Sigmoid colon (tissue), 7 donors: ENCODE data around the gene STAB1. TPM values are rescaled to one million over a fixed set of nuclear protein-coding genes. Genes with fewer than 3 reads are reported as not detected.

Experiments used
- DNase-seq: peaks from one replicate; pipeline ENCODE4 v3.0.0-alpha.2; 2019
- H3K27ac ChIP-seq, 4 donors: fragments of 200-600 bp; sonication (generic); one replicate each; pipeline ENCODE4 v1.5.1; 2016 to 2019; ENCODE audit warnings: mild to moderate bottlenecking in 1 of 4
- H3K27me3 ChIP-seq, 3 donors: fragments of 200-600 bp; sonication (generic); one replicate each; pipeline ENCODE4 v1.5.1; 2019; ENCODE audit warnings: mild to moderate bottlenecking in 1 of 3
- H3K36me3 ChIP-seq, 4 donors: fragments of 200-600 bp; sonication (generic); one replicate each; pipeline ENCODE4 v1.5.1; 2016 to 2019
- H3K4me1 ChIP-seq, 4 donors: fragments of 200-600 bp; sonication (generic); one replicate each; pipeline ENCODE4 v1.5.1; 2017 to 2019
- H3K4me3 ChIP-seq, 4 donors: fragments of 200-600 bp; sonication (generic); one replicate each; pipeline ENCODE4 v1.5.1; 2017 to 2019; ENCODE audit warnings: mild to moderate bottlenecking in 2 of 4, moderate library complexity in 1 of 4
- H3K9me3 ChIP-seq, 4 donors: fragments of 200-600 bp in 3 of 4; sonication (generic) in 3 of 4; one replicate each; pipeline versions ENCODE4 v1.5.1 to v1.6.1; 2013 to 2019
- CTCF ChIP-seq, 4 experiments: fragments of 450-650 bp in 3 of 4; fragments of 200-600 bp in 1 of 4; IDR thresholded peaks; one replicate each; pipeline ENCODE4 v1.5.1; 2016 to 2019; ENCODE audit warnings: antibody characterized with exemption in 4 of 4, mild to moderate bottlenecking in 3 of 4, moderate library complexity in 2 of 4
- EP300 ChIP-seq, 4 donors: sonication (generic); formaldehyde crosslinking; IDR thresholded peaks; one replicate each; pipeline ENCODE4 v1.6.1; 2017; ENCODE audit warnings: antibody characterized with exemption in 4 of 4
- POLR2A ChIP-seq, 2 donors: fragments of 450-650 bp; IDR thresholded peaks; one replicate each; pipeline ENCODE4 v1.6.1; 2016; ENCODE audit warnings: antibody characterized with exemption in 2 of 2, mild to moderate bottlenecking in 2 of 2, moderate library complexity in 2 of 2
- POLR2AphosphoS5 ChIP-seq, 4 donors: sonication (generic); formaldehyde crosslinking; IDR thresholded peaks; one replicate each; pipeline ENCODE4 v1.6.1; 2017; ENCODE audit warnings: antibody characterized with exemption in 4 of 4
- WGBS, 2 donors: extraction: QIAGEN DNeasy Blood & Tissue Kit; methylation state at CpG; one replicate each; pipeline ENCODE4 v1.1.7; 2013; 5-methylcytosine and 5-hydroxymethylcytosine counted together
- intact Hi-C: fragments of 100-400 bp; cut with DNase I; formaldehyde crosslinking; loops from one replicate; pipeline ENCODE4 v1.15.1; 2023
- polyA plus RNA-seq, 3 donors: library from polyadenylated mRNA; stranded (reverse); fragments of 200-250 nt; gene quantifications; one replicate each; pipeline ENCODE4 v1.2.3, GENCODE V29; 2013
- total RNA-seq, 4 donors: library from RNA; depleted of rRNA; stranded (reverse); fragments of >200 nt; gene quantifications; one replicate each; pipeline ENCODE4 v1.1.0, GENCODE V29; 2016
- donor health status: healthy with polysubstance abuse.
- donor health status: Bipolar disorder and iron deficiency.
- donor health status: healthy.

Gene STAB1
- total and polyA plus RNA-seq, 7 donors = 18.0 to 138 (median 92.0) TPM

- H3K4me3 ChIP-seq = peak overlapping the region; percentile 22 to 38 (median 34)
- H3K36me3 ChIP-seq = peaks cover 0 to 5% (median 0%) of the 10 kb centered on the region in 4 donors
- H3K9me3 ChIP-seq = no peaks in the 10 kb centered on the region
- no peak for TF ChIP-seq EP300 (IDR thresholded peaks at IDR 0.05)
- no peak for TF ChIP-seq CTCF (IDR thresholded peaks at IDR 0.05)
- no peak for TF ChIP-seq POLR2A (IDR thresholded peaks at IDR 0.05)
- 35 to 66% methylated on average over 50 of the region's 50 CpGs for WGBS, 2 donors
- no peak for DNase-seq
- no peak overlapping the region for H3K27ac ChIP-seq
- peaks cover 0 to 12% (median 3%) of the 10 kb centered on the region in 4 donors for H3K4me1 ChIP-seq
- intact Hi-C loops = no loop called here
- H3K27me3 ChIP-seq = no peaks in the 10 kb centered on the region
Observed at GRCh38 chr3:52518723-52519444, 23.7 kb downstream of the STAB1 start.

- intact Hi-C loops = no loop called here
- Histone ChIP-seq H3K4me1 (peaks cover 0 to 12% (median 3%) of the 10 kb centered on the region in 4 donors), H3K27ac (no peak overlapping the region), H3K36me3 (peaks cover 0 to 12% (median 0%) of the 10 kb centered on the region in 4 donors), H3K4me3 (no peak overlapping the region), H3K9me3 (no peaks in the 10 kb centered on the region), H3K27me3 (no peaks in the 10 kb centered on the region)
- 80 to 89% methylated on average over 22 of the region's 22 CpGs for WGBS, 2 donors
- DNase-seq = no peak
- no peak for TF ChIP-seq CTCF (IDR thresholded peaks at IDR 0.05)
- no peak for TF ChIP-seq POLR2A (IDR thresholded peaks at IDR 0.05)
- TF ChIP-seq POLR2AphosphoS5 (IDR thresholded peaks at IDR 0.05) = no peak
- TF ChIP-seq EP300 (IDR thresholded peaks at IDR 0.05) = no peak
Observed at GRCh38 chr3:52519445-52520140, 24.5 kb downstream of the STAB1 start.

- DNase-seq = no peak
- Histone ChIP-seq H3K36me3 (peaks cover 0 to 12% (median 0%) of the 10 kb centered on the region in 4 donors), H3K4me3 (no peak overlapping the region), H3K4me1 (peaks cover 0 to 13% (median 6%) of the 10 kb centered on the region in 4 donors), H3K27ac (no peak overlapping the region), H3K9me3 (no peaks in the 10 kb centered on the region), H3K27me3 (no peaks in the 10 kb centered on the region)
- no peak for TF ChIP-seq CTCF (IDR thresholded peaks at IDR 0.05)
- no peak for TF ChIP-seq EP300 (IDR thresholded peaks at IDR 0.05)
- no peak for TF ChIP-seq POLR2AphosphoS5 (IDR thresholded peaks at IDR 0.05)
- no peak for TF ChIP-seq POLR2A (IDR thresholded peaks at IDR 0.05)
- WGBS, 2 donors = 94 to 96% methylated on average over 14 of the region's 14 CpGs
- intact Hi-C loops = no loop called here
Observed at GRCh38 chr3:52520141-52520667, 25.1 kb downstream of the STAB1 start.

DNA sequence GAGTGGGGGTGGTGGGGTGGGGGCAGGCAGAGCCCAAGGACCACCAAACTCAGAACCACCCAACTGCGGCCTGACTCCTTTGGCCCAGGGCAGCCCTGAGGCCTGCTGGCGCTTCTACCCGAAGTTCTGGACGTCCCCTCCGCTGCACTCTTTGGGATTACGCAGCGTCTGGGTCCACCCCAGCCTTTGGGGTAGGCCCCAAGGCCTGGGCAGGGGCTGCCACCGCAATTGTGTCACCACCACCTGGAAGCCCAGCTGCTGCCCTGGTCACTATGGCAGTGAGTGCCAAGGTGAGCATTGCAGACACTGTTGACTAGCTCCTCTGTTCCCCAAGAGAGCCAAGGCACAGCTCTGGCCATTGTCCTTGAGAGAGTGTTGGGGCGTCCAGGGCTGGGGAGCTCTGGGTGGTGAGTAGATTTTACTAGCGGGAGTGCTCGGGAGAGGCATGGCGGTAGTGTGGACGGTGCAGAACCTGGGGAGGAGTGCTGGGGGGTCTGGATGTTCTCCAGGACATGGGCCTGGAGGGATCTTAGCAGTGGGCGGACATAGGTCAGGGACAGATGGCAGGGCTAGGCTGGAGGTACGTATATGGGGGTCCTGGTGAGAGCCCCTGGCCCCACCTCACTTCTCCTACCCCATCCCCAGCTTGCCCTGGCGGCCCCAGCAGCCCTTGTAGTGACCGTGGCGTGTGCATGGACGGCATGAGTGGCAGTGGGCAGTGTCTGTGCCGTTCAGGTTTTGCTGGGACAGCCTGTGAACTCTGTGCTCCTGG lies 25.8 kb downstream of the STAB1 start:
- 89 to 93% methylated on average over 20 of the region's 20 CpGs for WGBS, 2 donors
- peaks cover 0 to 20% (median 6%) of the 10 kb centered on the region in 4 donors for H3K4me1 ChIP-seq
- H3K36me3 ChIP-seq = peaks cover 0 to 12% (median 0%) of the 10 kb centered on the region in 4 donors
- intact Hi-C loops = no loop called here
- no peak overlapping the region for H3K27ac ChIP-seq
- no peaks in the 10 kb centered on the region for H3K27me3 ChIP-seq
- H3K4me3 ChIP-seq = no peak overlapping the region
- TF ChIP-seq POLR2A (IDR thresholded peaks at IDR 0.05) (no peak), POLR2AphosphoS5 (IDR thresholded peaks at IDR 0.05) (no peak), EP300 (IDR thresholded peaks at IDR 0.05) (no peak), CTCF (IDR thresholded peaks at IDR 0.05) (no peak)
- H3K9me3 ChIP-seq = no peaks in the 10 kb centered on the region
- no peak for DNase-seq
